Loucy (cell line): ENCODE measurements around the gene SGPP1.

Experiments
- EZH2phosphoT487 ChIP-seq: fragments of 200-600 bp; IDR thresholded peaks from 2 replicates; pipeline ENCODE4 v1.6.1; 2018; ENCODE audit warnings: antibody characterized with exemption, mild to moderate bottlenecking, moderate library complexity, borderline replicate concordance
- TF ChIP-seq, protein P1 (sequence below): fragments of 200-600 bp; sonication (generic); conservative IDR thresholded peaks from 2 replicates; pipeline ENCODE4 v1.5.1; 2014; ENCODE audit warnings: mild to moderate bottlenecking, antibody characterized with exemption, low read length

GRCh38 chr14:63677891-63678379 lies 49.9 kb downstream of the SGPP1 start:
- TF ChIP-seq, protein P1, sequence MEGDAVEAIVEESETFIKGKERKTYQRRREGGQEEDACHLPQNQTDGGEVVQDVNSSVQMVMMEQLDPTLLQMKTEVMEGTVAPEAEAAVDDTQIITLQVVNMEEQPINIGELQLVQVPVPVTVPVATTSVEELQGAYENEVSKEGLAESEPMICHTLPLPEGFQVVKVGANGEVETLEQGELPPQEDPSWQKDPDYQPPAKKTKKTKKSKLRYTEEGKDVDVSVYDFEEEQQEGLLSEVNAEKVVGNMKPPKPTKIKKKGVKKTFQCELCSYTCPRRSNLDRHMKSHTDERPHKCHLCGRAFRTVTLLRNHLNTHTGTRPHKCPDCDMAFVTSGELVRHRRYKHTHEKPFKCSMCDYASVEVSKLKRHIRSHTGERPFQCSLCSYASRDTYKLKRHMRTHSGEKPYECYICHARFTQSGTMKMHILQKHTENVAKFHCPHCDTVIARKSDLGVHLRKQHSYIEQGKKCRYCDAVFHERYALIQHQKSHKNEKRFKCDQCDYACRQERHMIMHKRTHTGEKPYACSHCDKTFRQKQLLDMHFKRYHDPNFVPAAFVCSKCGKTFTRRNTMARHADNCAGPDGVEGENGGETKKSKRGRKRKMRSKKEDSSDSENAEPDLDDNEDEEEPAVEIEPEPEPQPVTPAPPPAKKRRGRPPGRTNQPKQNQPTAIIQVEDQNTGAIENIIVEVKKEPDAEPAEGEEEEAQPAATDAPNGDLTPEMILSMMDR: no peak
- TF ChIP-seq EZH2phosphoT487: no peak
